ENCODE measurements around the gene NOL12.

Gene NOL12

GRCh38 chr22:37659066-37659896, 26.9 kb upstream of the NOL12 start:
- no peak for DNase-seq (ENCODE audit: low read depth)

DNA sequence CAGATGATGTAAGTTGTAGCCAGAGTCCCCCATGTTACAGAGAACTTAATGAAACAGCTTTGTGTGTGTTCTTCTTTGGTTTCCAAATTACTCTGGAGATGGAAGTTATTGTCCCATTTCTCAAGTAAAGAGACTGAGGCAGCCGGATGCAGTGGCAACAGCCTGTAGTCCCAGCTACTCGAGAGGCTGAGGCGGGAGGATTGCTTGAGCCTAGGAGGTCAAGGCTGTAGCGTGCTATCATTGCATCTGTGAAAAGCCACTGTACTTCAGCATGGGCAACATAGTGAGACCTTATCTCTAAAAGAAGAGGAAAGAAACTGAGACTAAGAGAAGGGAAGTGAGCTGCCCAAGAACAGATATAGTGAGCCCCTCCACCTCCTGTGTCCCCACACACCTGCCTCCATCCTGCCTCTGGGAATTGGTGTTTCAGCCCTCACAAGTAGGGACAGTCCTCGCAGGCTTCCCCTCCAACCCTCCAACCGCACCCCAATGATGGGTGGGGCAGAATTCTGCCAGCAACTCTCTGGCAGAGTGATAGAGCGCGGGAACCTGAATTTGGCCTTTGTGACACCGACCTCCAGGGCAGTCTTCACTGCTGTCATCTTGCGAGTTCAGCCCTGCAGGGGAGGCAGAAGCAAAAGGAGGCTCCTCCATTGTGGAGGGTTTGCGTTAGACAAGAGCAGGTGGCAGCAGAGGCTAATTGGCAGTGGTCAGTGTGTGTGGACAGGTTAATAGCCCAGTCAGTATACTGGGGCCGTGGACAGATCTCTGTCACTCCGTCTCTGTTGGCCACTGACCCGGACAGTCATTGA, 26.0 kb upstream of the NOL12 start:
- DNase-seq (ENCODE audit: low read depth), result no peak

DNA sequence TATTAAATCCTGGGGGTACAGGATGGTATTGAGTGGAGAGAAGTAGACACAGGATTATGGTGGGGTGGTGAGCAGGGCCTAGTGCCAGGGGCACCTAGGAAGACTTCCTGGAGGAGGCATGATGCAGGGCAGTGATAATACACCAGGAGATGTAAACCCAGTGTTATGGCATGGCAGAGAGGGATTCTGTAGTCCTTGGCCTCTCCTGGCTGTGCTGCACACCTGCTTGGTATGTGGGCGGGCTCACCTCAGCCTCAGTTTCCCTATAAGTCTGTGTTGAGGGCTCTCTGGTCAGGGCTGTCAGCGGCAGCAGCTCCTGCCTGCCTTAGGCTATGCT, 25.5 kb upstream of the NOL12 start:
- no peak for DNase-seq (ENCODE audit: low read depth)

DNA sequence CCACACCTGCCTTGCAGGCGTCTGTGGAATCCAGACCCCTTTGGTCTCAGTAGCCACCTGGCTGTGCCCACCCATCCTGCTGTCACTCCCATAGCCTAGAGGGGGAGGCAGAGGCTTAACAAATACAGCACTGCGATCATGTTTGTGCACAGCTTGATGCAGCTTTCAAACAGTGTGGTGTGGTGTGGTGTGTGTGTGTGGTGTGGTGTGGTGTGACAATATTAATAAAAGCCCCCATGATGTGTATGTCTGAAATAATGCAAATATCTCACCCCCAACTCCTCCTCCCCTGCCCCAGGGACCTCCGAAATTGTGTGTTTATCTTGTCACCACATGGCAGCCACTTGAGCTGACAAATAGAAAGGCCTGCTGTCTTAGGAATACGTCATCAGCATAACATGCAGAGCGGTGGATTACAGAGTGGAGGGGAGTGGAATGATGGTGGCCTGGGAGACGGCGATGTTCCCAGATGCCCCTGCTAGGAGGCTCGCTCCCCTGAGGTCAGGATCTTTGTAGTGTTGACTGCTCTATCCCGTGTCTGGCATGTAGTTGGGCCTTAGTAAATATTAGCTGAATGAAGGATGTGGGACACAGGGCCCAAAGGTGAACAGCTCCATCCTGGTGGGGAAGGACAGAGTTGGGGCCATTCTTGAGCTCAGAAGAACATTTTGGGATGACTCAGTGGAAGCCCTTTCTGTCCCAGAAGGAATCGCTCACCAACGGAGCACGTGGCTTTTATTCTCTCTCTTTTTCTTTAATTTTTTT, 24.8 kb upstream of the NOL12 start:
- DNase-seq (ENCODE audit: low read depth), result no peak

DNA sequence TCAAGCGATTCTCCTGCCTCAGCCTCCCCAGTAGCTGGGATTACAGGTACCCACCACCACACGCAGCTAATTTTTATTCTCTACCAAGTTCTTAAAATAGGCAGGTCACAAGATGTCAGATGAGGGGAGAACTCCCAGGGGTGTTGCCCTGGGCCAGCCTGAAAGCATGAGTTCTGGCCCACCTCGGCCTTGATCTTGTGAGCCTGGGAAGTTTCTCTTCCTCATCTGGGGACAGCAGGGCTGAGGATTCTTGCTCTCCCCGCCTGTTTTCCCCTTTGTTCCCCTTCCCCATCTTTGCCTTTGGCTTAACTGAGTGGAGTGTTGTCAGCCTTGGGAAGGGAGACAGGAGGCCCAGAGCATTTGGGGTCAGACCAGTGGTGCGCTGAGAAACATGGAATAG, 24.1 kb upstream of the NOL12 start:
- DNase-seq (ENCODE audit: low read depth), result no peak

GRCh38 chr22:37663521-37664140, 22.5 kb upstream of the NOL12 start:
- DNase-seq (ENCODE audit: low read depth), result no peak

- DNase-seq (ENCODE audit: low read depth), result no peak
Observed at GRCh38 chr22:37664249-37665101, 21.7 kb upstream of the NOL12 start.

DNA sequence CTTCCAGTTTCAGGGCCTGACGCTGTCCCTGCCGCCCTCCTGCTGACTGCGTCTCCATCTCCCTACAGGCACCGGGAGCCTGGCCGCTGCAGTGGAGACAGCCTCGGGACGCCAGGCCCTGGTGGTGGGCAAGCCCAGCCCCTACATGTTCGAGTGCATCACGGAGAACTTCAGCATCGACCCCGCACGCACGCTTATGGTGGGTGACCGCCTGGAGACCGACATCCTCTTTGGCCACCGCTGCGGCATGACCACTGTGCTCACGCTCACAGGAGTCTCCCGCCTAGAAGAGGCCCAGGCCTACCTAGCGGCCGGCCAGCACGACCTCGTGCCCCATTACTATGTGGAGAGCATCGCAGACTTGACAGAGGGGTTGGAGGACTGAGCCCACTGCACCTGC, 20.7 kb upstream of the NOL12 start:
- DNase-seq (ENCODE audit: low read depth), result no peak

DNA sequence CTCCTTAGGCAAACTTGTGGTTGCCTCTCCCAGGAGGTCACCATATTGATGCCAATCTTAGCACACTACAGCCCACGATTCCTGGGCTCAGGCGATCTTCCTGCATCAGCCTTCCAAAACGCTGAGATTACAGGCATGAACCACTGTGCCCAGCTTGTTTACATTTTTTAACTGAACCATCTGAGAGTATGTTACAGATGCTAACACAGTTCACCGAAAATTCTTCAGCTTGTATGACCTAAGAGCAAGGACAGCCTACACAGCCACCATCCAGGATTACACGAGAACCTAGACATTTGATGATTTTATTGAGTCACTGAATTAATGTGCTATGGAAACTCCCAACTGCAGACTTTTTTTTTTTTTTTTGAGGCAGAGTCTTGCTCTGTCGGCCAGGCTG, 16.6 kb upstream of the NOL12 start:
- DNase-seq (ENCODE audit: low read depth), result no peak

GRCh38 chr22:37672206-37672919, 13.8 kb upstream of the NOL12 start:
- no peak for DNase-seq (ENCODE audit: low read depth)

GRCh38 chr22:37672920-37673455, 13.2 kb upstream of the NOL12 start:
- no peak for DNase-seq (ENCODE audit: low read depth)

DNA sequence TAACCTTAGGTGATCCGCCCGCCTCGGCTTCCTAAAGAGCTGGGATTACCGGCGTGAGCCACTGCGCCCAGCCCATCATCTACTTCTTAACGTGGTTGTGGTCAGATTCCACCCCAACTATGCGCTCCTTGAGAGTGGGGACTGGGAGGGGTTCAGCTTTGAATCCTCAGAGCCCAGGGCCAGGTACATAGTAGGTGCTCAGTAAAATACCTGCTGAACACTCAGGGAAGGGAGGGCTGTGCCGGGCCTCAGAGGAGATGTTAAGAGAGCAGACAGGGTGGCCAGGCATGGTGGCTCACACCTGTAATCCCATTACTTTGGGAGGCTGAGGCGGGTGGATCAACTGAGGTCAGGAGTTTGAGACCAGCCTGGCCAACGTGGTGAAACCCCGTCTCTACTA, 11.9 kb upstream of the NOL12 start:
- no peak for DNase-seq (ENCODE audit: low read depth)

GRCh38 chr22:37674951-37675929, 10.9 kb upstream of the NOL12 start, which contains the start of gene LGALS1:
Gene LGALS1, plus strand, starts transcription at chr22:37675636. Its CDS starts 67 bp downstream, at chr22:37675703.
- DNase-seq (ENCODE audit: low read depth), result no peak

DNA sequence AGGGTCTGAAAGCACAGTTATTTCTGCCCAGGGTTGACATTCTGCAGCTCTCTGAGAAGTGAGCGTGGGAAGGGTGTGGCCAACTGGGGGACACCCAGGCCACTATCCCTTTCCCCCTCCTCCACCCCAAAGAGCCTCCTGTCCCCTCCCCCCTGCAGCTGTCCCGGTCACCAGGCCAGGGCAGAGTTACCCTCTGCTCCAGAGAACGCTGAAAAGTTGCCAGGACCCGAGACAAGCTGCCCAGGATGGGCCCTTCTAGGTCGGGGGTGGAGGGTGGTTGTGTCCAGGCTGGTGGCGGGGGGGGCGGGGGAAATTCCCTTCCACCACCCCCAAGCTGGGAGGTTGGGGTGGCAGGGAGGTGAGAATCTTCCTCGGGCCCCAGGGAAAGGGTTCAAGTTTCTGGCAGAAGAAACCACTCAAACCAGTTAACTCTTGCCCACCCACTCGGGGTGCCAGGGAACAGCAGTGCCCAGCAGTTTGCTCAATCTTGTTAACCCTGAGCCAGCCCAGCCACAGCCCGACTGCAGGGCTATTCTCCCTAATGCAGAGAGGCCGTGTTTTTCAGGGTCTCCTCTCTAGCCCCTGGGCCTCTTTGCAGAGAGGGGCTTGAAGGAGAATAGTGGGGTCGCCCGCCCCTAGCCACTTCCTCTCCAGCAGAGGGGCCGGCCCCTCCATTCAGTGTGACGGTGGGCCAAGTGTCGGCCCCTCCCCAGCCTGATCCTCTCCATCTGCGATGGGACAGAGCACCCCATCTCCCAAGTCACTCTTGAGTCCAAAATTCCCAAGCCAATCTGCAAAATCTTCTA, 10.0 kb upstream of the NOL12 start:
- no peak for DNase-seq (ENCODE audit: low read depth)

- peak; percentile 90 for DNase-seq (ENCODE audit: low read depth)
Observed at GRCh38 chr22:37676736-37677492, 9.2 kb upstream of the NOL12 start.

DNA sequence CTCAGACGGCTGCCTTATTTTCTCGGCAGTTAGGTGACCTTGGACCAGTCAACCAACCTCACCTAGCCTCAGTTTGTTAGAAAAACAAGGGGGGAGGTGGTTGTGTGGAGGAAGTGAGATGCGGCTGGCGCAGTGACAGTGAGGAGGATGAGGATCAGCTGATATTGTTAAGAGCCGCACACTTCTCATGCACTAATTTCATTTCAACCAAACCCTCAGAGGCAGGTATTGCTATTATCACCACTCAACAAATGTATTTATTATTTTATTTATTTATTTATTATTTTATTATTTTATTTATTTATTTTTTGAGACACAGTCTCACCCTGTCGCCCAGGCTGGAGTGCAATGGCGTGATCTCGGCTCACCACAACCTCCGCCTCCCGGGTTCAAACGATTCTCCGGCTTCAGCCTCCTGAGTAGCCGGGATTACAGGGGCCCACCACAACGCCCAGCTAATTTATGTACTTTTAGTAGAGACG, 8.6 kb upstream of the NOL12 start:
- DNase-seq (ENCODE audit: low read depth), result no peak

GRCh38 chr22:37678372-37678771, 7.8 kb upstream of the NOL12 start:
- no peak for DNase-seq (ENCODE audit: low read depth)
